GOT3 (cell line): ENCODE data around the gene PPP1R13B.
"Not testable (repeated sequence)": the region's sequence is repeated elsewhere in the genome, so short reads cannot be mapped to it uniquely, and the experiment has no call there.

Source experiments
- DNase-seq: peaks from one replicate; lab custom pipeline; 2025; ENCODE audit warnings: mixed read lengths; lab: John Stamatoyannopoulos, UW

Gene PPP1R13B

GRCh38 chr14:103699901-103700752 lies 147.2 kb downstream of the PPP1R13B start:
- DNase-seq, result no peak

GRCh38 chr14:103699261-103699661 lies 148.1 kb downstream of the PPP1R13B start:
- DNase-seq, result no peak

GRCh38 chr14:103698380-103699260 lies 148.8 kb downstream of the PPP1R13B start:
- DNase-seq, result no peak

GRCh38 chr14:103697603-103698379 lies 149.6 kb downstream of the PPP1R13B start:
- no peak for DNase-seq

- no peak for DNase-seq
Measured at GRCh38 chr14:103697206-103697602, 150.2 kb downstream of the PPP1R13B start.

- DNase-seq, result no peak
Measured at GRCh38 chr14:103696466-103697071, 150.8 kb downstream of the PPP1R13B start.

GRCh38 chr14:103696070-103696402 lies 151.3 kb downstream of the PPP1R13B start:
- DNase-seq, result no peak

GRCh38 chr14:103695296-103696069 lies 151.9 kb downstream of the PPP1R13B start:
- no peak for DNase-seq

- DNase-seq, result no peak
Measured at GRCh38 chr14:103694572-103695026, 152.8 kb downstream of the PPP1R13B start.

GRCh38 chr14:103693515-103693914 lies 153.9 kb downstream of the PPP1R13B start:
- DNase-seq, result no peak

- DNase-seq, result no peak
Measured at GRCh38 chr14:103692871-103693270, 154.5 kb downstream of the PPP1R13B start.

GRCh38 chr14:103692159-103692558 lies 155.2 kb downstream of the PPP1R13B start:
- no peak for DNase-seq

GRCh38 chr14:103691655-103692054 lies 155.7 kb downstream of the PPP1R13B start:
- DNase-seq, result not testable (repeated sequence)

GRCh38 chr14:103690332-103690731 lies 157.0 kb downstream of the PPP1R13B start:
- no peak for DNase-seq

GRCh38 chr14:103688906-103689902 lies 158.2 kb downstream of the PPP1R13B start:
- DNase-seq, result no peak

GRCh38 chr14:103688441-103688840 lies 158.9 kb downstream of the PPP1R13B start:
- no peak for DNase-seq

GRCh38 chr14:103687712-103688111 lies 159.7 kb downstream of the PPP1R13B start:
- no peak for DNase-seq

GRCh38 chr14:103686831-103687485 lies 160.4 kb downstream of the PPP1R13B start:
- DNase-seq, result no peak
